H9 (cell line): Measurements from ENCODE around the gene TSSC4. TPM values are rescaled to one million over a fixed set of nuclear protein-coding genes. Genes with fewer than 3 reads are reported as not detected.

Experiments used
- DNase-seq: peaks from one replicate; pipeline ENCODE4 v3.0.0-alpha.2; 2017
- H2AFZ ChIP-seq: one replicate; pipeline ENCODE4 v1.6.1; 2013; ENCODE audit warnings: mild to moderate bottlenecking, low read length, control low read depth, moderate library complexity
- H2AK5ac ChIP-seq: 2 replicates; pipeline ENCODE4 v1.6.1; 2013; ENCODE audit warnings: low read length, control low read depth, mixed read lengths; ENCODE audit not compliant: insufficient read length
- H2BK120ac ChIP-seq: one replicate; pipeline ENCODE4 v1.6.1; 2013; ENCODE audit warnings: low read depth, mild to moderate bottlenecking, low read length, control low read depth, inconsistent platforms; ENCODE audit not compliant: poor library complexity, severe bottlenecking
- H2BK12ac ChIP-seq: 2 replicates; pipeline ENCODE4 v1.6.1; 2013; ENCODE audit warnings: low read length, control low read depth, mixed read lengths, low read depth; ENCODE audit not compliant: insufficient read length
- H2BK15ac ChIP-seq: 2 replicates; pipeline ENCODE4 v1.6.1; 2013; ENCODE audit warnings: low read depth, low read length, control low read depth
- H2BK20ac ChIP-seq: one replicate; pipeline ENCODE4 v1.6.1; 2013; ENCODE audit warnings: low read depth, mild to moderate bottlenecking, low read length, control low read depth, inconsistent platforms; ENCODE audit not compliant: poor library complexity, severe bottlenecking
- H2BK5ac ChIP-seq: 2 replicates; pipeline ENCODE4 v1.6.1; 2013; ENCODE audit warnings: low read length, control low read depth, mixed read lengths; ENCODE audit not compliant: insufficient read length
- H3K14ac ChIP-seq: 2 replicates; pipeline ENCODE4 v1.6.1; 2013; ENCODE audit warnings: low read length, control low read depth; ENCODE audit not compliant: insufficient read depth
- H3K18ac ChIP-seq: 2 replicates; pipeline ENCODE4 v1.6.1; 2013; ENCODE audit warnings: low read depth, mild to moderate bottlenecking, mixed read lengths, low read length, control low read depth; ENCODE audit not compliant: insufficient read length
- H3K23ac ChIP-seq: 2 replicates; pipeline ENCODE4 v1.6.1; 2013; ENCODE audit warnings: low read length, control low read depth, mixed read lengths, low read depth; ENCODE audit not compliant: insufficient read length
- H3K23me2 ChIP-seq: 2 replicates; pipeline ENCODE4 v1.6.1; 2013; ENCODE audit warnings: low read depth, mild to moderate bottlenecking, mixed read lengths, low read length, control low read depth; ENCODE audit not compliant: insufficient read length, poor library complexity, severe bottlenecking
- H3K27ac ChIP-seq: 2 replicates; pipeline ENCODE4 v1.5.1; 2013; ENCODE audit warnings: low read length, control low read depth, mixed read lengths, low read depth; ENCODE audit not compliant: insufficient read length
- H3K27me3 ChIP-seq: 2 replicates; pipeline ENCODE4 v1.6.1; 2013; ENCODE audit warnings: low read length, control low read depth, inconsistent platforms; ENCODE audit not compliant: insufficient read depth
- H3K4ac ChIP-seq: 2 replicates; pipeline ENCODE4 v1.6.1; 2013; ENCODE audit warnings: low read depth, mild to moderate bottlenecking, control low read depth, inconsistent platforms, low read length, moderate library complexity
- H3K4me1 ChIP-seq: 2 replicates; pipeline ENCODE4 v1.6.1; 2013; ENCODE audit warnings: low read length, control low read depth, inconsistent platforms; ENCODE audit not compliant: insufficient read depth
- H3K4me2 ChIP-seq: 2 replicates; pipeline ENCODE4 v1.6.1; 2013; ENCODE audit warnings: low read length, control low read depth, mixed read lengths; ENCODE audit not compliant: insufficient read length, insufficient read depth
- H3K56ac ChIP-seq: 2 replicates; pipeline ENCODE4 v1.6.1; 2013; ENCODE audit warnings: low read depth, mild to moderate bottlenecking, mixed read lengths, low read length, control low read depth; ENCODE audit not compliant: insufficient read length
- H3K79me1 ChIP-seq: 2 replicates; pipeline ENCODE4 v1.6.1; 2013; ENCODE audit warnings: low read depth, mild to moderate bottlenecking, moderate library complexity, low read length, control low read depth, inconsistent platforms; ENCODE audit not compliant: insufficient read depth, poor library complexity, severe bottlenecking
- H3K79me2 ChIP-seq: 2 replicates; pipeline ENCODE4 v1.6.1; 2013; ENCODE audit warnings: low read length, control low read depth, inconsistent platforms; ENCODE audit not compliant: insufficient read depth
- H3K9ac ChIP-seq: 2 replicates; pipeline ENCODE4 v1.6.1; 2013; ENCODE audit warnings: low read length, control low read depth, mixed read lengths; ENCODE audit not compliant: insufficient read length; ENCODE audit errors: extremely low read depth
- H3K9me3 ChIP-seq: one replicate; pipeline ENCODE4 v1.6.1; 2013; ENCODE audit warnings: low read depth, low read length, inconsistent platforms; ENCODE audit not compliant: control insufficient read depth
- H3T11ph ChIP-seq: one replicate; pipeline ENCODE4 v1.6.1; 2013; ENCODE audit warnings: mild to moderate bottlenecking, low read length, control low read depth, inconsistent platforms
- H4K20me1 ChIP-seq: one replicate; pipeline ENCODE4 v1.6.1; 2013; ENCODE audit not compliant: control insufficient read depth, insufficient read length, insufficient read depth
- H4K5ac ChIP-seq: 2 replicates; pipeline ENCODE4 v1.6.1; 2013; ENCODE audit warnings: low read depth, mild to moderate bottlenecking, mixed read lengths, low read length, control low read depth; ENCODE audit not compliant: insufficient read length
- H4K8ac ChIP-seq: replicated peaks from 2 replicates; pipeline ENCODE4 v1.6.1; 2013; ENCODE audit warnings: low read length, control low read depth, mixed read lengths, low read depth; ENCODE audit not compliant: insufficient read length
- H4K91ac ChIP-seq: 2 replicates; pipeline ENCODE4 v1.6.1; 2013; ENCODE audit warnings: low read depth, mild to moderate bottlenecking, moderate library complexity, mixed read lengths, low read length, control low read depth; ENCODE audit not compliant: insufficient read length
- H3K27ac Mint-ChIP-seq, 3 experiments: 2 replicates in 2 of 3; 3 replicates in 1 of 3; pipeline ENCODE4 v1.8.0; 2020 to 2021; ENCODE audit warnings: mixed read lengths in 3 of 3, mild to moderate bottlenecking in 1 of 3, moderate library complexity in 1 of 3
- H3K27me3 Mint-ChIP-seq: 2 replicates; pipeline ENCODE4 v1.8.0; 2021; ENCODE audit warnings: low read depth, mild to moderate bottlenecking, moderate library complexity, mixed read lengths
- H3K36me3 Mint-ChIP-seq, 3 experiments: 2 replicates in 2 of 3; 3 replicates in 1 of 3; pipeline ENCODE4 v1.8.0; 2020 to 2021; ENCODE audit warnings: low read depth in 3 of 3, mixed read lengths in 3 of 3; ENCODE audit not compliant: insufficient read depth in 1 of 3
- H3K4me1 Mint-ChIP-seq, 2 experiments: 2 replicates each; pipeline ENCODE4 v1.8.0; 2020; ENCODE audit warnings: mixed read lengths in 2 of 2
- H3K4me3 Mint-ChIP-seq, 2 experiments: 2 replicates in 1 of 2; 3 replicates in 1 of 2; pipeline ENCODE4 v1.8.0; 2020 to 2021; ENCODE audit warnings: mild to moderate bottlenecking in 2 of 2, mixed read lengths in 2 of 2, moderate library complexity in 1 of 2
- H3K9me3 Mint-ChIP-seq, 2 experiments: 2 replicates in 1 of 2; 3 replicates in 1 of 2; pipeline ENCODE4 v1.8.0; 2020; ENCODE audit warnings: mild to moderate bottlenecking in 2 of 2, mixed read lengths in 2 of 2, moderate library complexity in 1 of 2
- CTCF ChIP-seq: fragments of 200-600 bp; sonication (generic); conservative IDR thresholded peaks from 3 replicates; pipeline ENCODE4 v1.8.0; 2021; ENCODE audit warnings: antibody characterized with exemption, mild to moderate bottlenecking
- WGBS: extraction: QIAGEN DNeasy Blood & Tissue Kit; methylation state at CpG from one replicate; pipeline ENCODE4 v1.1.7; 2013; ENCODE audit warnings: missing lambda C conversion rate, low lambda C conversion rate, mixed read lengths; ENCODE audit not compliant: insufficient read length; ENCODE audit errors: extremely low coverage; 5-methylcytosine and 5-hydroxymethylcytosine counted together
- total RNA-seq: library from RNA; stranded (reverse); gene quantifications from 2 replicates; pipeline ENCODE4 v1.2.1, GENCODE V29; 2021

The TSSC4 gene
- total RNA-seq, 1 experiment from 2014 or later: 51.0 TPM

- Histone ChIP-seq H2AFZ (no peak overlapping the region), H3K27me3 (no peaks in the 10 kb centered on the region), H3K4ac (no peak overlapping the region), H2BK12ac (no peak overlapping the region), H3K27ac (no peak overlapping the region), H2BK15ac (no peak overlapping the region), H4K5ac (no peak overlapping the region), H3K9ac (no peak overlapping the region), H2AK5ac (no peak overlapping the region), H2BK20ac (no peak overlapping the region), H4K91ac (no peak overlapping the region), H3K23me2 (no peaks in the 10 kb centered on the region), H3K9me3 (no peaks in the 10 kb centered on the region), H3K14ac (no peak overlapping the region), H3K56ac (no peak overlapping the region), H4K20me1 (no peaks in the 10 kb centered on the region), H3K79me1 (no peaks in the 10 kb centered on the region), H3K4me2 (no peak overlapping the region), H3T11ph (no peak overlapping the region), H3K79me2 (no peaks in the 10 kb centered on the region), H3K23ac (no peak overlapping the region), H3K4me1 (no peaks in the 10 kb centered on the region), H2BK5ac (no peak overlapping the region), H4K8ac (no peak overlapping the region), H3K18ac (no peak overlapping the region), H2BK120ac (no peak overlapping the region)
- H3K36me3 Mint-ChIP-seq: no peaks in the 10 kb centered on the region
- no CpG with 5 or more reads among the region's 36 CpGs for WGBS
- peak; percentile 91 for TF ChIP-seq CTCF
- no peak overlapping the region for H3K27ac Mint-ChIP-seq
- no peaks in the 10 kb centered on the region; a peak in 1 of 5 replicates for H3K9me3 Mint-ChIP-seq
- peak; percentile 81 for DNase-seq
- no peaks in the 10 kb centered on the region; a peak in 1 of 4 replicates for H3K4me1 Mint-ChIP-seq
- H3K4me3 Mint-ChIP-seq: no peak overlapping the region
- H3K27me3 Mint-ChIP-seq: peaks cover 11% of the 10 kb centered on the region
Observed at GRCh38 chr11:2419638-2420501, 19.3 kb downstream of the TSSC4 start.
